GM23248 (cell line): Measurements from ENCODE around the gene CREB5.

Experiments
- EZH2 ChIP-seq: fragments of 200-600 bp; sonication (generic); IDR thresholded peaks from 2 replicates; pipeline ENCODE4 v1.6.1; 2018; ENCODE audit warnings: antibody characterized with exemption, mild to moderate bottlenecking; ENCODE audit not compliant: insufficient read depth, poor library complexity, severe bottlenecking
- EZH2phosphoT487 ChIP-seq: fragments of 200-600 bp; sonication (generic); IDR thresholded peaks from 2 replicates; pipeline ENCODE4 v1.6.1; 2018; ENCODE audit warnings: antibody characterized with exemption, moderate library complexity, mild to moderate bottlenecking, low read depth; ENCODE audit not compliant: insufficient read depth

DNA sequence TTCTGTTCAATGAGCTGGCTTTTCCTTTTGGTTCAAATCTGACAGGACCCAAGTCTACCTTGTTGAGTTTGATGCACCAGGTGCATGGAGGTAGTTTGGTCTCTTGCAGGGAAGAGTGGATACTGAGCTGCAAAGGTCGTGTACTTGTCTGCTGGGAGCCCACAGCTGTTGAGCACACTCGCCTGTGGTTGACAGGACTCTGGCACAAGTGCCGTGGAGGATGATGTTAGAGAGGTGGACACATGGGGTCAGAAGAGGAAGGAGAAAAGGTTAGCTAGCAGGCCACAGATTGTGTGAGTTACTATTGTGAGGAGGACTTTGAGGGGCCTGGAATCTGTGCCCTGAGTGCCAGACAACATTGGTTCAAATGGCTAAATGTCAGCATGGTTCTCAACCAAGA, 197.3 kb downstream of the CREB5 start:
- TF ChIP-seq EZH2, result no peak
- TF ChIP-seq EZH2phosphoT487, result no peak
